ENCODE results near the gene MAPK13.

MAPK13 gene

DNA sequence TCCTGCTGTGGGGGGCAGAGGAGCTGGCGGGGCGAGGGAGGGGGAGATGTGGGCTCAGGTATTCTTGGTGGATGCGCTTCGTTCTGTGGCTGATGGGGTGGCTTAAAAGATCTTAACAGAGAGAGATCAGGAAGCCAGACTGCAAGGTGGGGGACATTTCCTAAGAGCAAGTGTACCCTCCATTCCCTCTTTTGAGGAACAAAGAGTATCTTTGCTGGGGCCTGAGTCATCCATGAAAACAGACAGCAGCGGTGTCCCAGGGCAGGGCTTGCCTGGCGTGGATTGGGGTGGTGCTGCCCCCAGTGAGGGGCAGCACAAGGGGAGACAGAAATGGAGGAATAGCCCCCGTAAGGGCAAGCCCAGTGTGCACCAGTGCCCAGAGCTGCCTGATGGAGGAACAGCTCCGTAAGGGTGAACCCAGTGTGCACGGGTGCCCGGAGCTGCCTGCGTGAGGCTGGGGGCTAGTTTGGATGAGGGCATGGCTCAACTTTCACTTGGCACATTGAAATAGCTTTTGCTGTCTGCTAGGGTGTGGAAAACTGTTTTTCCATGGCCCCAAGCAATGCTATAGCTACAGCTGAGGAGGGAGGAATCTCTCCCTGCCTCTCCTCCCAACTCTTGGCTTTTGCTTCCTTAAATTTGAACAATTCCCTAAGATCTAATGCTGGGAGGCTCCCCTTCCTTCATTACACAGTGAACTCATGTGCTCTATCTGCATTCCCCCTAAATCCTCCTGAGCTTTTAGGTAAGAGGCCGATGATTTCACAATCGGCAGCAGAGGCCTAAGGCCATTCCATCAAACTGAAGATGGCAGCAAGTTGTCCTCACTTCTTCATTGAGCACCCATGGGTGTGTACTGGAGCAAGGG is 12.9 kb downstream of the MAPK13 start:
- DNase-seq (ENCODE audit: low read depth in 1 of 2, low spot score in 1 of 2): no peak

DNA sequence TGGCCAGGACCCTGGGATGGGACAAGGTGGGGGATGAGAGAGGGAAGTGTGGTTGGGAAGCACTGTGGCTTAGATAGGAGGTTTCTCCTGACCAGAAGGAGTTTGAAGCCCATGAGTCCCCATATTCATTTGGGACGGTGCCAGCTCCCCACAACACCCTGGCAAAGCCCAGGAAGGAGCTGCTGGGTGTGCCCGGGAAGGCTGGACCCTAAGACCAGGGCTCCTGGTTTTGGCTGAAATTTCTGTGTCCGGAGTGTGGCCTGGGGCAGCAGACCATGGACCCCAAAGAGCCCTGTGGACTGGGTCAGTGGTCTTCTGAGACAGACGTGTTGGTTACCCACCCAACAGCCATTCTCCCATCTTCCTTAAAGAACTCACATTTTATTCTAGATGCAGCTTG is 15.2 kb downstream of the MAPK13 start:
- no peak for DNase-seq (ENCODE audit: low read depth in 1 of 2, low spot score in 1 of 2)

DNA sequence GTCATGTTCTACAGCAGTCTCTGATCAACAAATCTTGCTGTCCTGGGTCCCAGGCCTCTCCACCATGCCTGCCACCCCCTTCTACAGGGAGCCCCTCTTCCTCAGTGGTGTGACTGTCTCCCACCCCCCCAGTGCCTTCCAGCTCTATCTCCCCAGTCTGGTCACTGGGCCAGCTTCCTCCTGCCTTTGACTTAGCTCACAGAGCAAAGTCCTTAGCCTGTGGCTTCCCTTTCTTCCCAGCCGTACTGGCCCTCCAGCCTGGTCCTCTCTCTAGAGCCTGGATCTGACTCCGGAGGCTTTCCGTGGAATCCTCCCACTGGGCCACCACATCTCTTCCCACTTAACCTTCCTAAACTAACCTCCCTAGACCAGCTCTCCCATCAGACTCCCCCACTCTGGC is 17.0 kb downstream of the MAPK13 start:
- no peak for DNase-seq (ENCODE audit: low read depth in 1 of 2, low spot score in 1 of 2)

DNA sequence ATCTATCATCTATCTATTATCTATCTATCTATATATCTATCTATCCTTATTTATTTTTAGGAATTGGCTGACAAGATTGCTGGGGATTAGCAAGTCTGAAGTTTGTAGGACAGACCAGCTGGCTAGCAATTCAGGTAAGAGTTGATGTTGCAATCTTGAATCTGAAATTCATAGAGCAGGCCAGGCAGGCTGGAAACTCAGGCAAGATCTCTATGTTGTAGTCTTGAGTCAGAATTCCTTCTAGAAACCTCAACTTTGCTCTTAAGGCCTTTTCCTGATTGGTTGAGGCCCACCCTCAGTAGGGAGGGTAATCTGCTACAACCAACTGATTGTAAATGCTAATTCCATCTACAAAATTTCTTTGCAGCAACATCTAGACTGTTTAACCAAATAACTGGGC is 19.2 kb downstream of the MAPK13 start:
- no peak for DNase-seq (ENCODE audit: low read depth in 1 of 2, low spot score in 1 of 2)

DNA sequence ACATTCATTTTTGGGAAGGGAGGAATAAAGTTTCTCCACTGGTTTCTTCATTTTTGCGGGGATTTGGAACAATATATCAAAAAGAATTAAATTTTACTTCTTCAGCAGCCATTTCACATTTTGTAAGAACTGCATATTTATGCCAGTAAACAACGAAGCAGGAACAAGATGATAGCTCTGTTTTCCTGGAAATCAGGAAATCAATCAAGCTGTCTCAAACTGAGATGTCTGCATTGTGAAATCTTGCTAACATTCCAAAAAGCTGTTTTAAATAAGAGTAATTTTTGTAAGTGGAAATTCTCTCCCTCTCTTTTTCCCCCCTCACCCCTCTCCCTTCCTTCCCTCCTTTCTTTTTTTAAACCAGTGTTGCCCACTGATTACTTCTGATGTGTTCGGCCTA is 20.0 kb downstream of the MAPK13 start:
- no peak for DNase-seq (ENCODE audit: low read depth in 1 of 2, low spot score in 1 of 2)

DNA sequence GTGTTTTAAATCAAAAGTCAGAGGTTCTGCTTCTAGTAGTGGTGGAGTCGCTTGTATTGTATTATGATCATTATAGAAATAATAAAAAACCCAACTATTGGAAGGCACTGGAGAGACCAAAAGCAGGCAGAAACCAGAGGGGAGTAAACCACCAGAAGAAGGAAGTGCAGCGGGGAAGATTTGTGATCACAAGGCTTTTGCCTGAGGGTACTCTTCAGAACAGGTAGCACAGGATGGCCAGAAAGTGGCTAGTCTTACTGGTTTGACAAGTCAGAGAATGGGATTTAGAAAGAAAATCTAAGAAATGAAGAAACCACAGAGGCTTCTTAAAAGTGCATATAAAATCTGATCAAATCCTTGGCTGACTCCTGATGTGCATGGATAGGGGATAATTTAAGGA is 24.0 kb downstream of the MAPK13 start:
- no peak for DNase-seq (ENCODE audit: low read depth in 1 of 2, low spot score in 1 of 2)

DNA sequence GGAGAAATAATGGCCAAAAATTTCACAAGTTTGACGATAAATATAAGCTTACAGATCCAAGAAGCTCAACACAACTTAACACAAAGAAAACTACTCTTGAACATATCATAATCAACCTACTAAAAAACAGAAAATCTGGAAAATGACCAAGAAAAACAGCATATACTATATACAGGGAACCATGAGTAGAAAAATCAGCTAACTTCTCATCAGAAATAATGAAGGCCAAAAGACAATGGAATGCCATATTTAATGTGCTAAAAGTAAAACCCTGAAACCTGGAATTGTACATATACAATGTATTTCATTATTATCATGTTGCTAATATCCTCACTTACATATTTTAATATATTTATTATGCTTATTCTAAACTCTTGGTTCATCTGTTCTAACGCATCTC is 25.3 kb downstream of the MAPK13 start:
- DNase-seq (ENCODE audit: low read depth in 1 of 2, low spot score in 1 of 2): no peak

DNA sequence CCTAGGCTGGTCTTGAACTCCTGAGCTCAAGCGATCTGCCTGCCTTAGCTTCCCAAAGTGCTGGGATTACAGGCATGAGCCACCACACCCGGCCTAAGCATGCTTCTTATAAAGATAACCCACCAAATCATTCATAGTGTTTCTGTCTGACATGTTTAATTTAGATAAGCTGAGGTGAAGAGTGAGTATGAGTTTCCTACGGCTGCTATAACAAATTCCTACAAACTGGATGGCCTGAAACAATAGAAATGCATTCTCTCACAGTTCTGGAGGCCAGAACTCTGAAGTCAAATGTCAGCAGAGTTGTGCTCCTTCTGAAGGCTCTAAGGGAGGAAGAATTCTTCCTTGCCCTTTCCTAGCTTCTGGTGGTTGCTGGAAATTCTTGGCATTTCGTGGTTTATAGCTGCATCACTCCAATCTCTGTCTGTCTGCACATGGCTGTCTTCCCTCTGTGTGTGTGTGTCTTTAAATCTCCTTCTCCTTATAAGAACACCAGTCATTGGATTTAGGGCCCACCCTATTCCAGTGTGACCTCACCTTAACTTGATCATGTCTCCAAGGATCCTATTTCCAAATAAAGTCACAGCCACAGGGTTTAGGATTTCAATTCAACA is 29.9 kb downstream of the MAPK13 start:
- DNase-seq (ENCODE audit: low read depth in 1 of 2, low spot score in 1 of 2): no peak

DNA sequence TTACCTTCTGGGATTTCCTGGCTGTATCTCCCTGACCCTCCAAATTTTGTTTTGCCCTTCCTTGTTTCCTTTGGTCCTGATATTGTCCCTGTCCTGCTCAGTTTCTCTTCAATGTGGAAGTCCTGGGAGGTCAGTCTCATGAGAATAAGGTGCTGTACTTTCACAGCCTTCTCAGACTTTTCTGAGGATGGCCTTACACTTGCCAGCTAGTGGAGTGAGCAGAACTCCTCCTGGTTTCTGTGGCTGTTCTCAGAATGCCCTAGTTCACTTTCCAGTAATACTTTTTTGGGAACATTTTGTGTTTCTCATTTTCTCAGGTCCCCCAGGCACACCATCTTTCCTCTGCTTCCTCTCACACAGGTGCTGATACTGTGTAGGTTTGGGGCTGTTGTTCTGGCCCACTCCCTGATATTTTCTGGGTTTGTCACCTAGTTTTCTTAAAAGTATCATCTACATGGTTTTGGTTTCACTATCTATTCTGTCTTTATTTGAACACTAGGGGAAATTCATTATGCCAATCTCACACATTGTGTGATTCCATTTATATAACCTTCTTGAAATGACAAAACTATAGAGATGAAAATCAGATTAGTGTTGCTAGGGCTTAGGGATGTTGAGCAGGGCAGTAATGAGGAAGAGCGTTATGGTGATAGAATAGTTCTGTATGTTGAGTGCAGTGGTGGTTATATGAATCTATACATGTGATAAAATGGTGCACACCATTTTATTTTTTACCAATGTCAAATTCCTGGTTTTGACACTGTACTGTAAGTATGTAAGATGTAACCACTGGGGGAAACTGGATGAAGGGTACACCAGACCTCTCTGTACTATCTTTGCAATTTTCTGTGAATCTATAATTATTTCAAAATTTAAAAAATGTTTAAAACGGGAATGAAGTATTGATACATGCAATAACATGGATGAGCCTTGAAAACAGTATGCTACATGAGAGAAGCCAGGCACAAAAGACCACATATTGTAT is 39.0 kb downstream of the MAPK13 start:
- no peak for DNase-seq (ENCODE audit: low read depth in 1 of 2, low spot score in 1 of 2)

DNA sequence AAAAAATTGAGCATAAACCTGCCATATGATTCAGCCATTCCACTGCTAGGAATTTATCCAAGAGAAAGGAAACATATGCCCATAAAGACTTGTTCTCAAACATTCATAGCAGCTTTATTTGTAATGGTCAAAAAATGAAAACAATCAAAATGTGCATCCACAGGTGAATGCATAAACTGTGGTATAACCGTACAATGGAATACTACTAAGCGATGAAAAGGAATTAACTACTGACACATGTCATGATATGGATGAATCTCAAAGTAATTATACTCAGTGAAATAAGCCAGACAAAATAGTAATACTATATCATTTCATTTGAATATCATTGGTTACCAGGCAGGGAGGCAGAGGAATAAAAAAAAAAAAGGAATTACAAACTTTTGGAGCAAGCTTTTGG is 40.4 kb downstream of the MAPK13 start:
- no peak for DNase-seq (ENCODE audit: low read depth in 1 of 2, low spot score in 1 of 2)

DNA sequence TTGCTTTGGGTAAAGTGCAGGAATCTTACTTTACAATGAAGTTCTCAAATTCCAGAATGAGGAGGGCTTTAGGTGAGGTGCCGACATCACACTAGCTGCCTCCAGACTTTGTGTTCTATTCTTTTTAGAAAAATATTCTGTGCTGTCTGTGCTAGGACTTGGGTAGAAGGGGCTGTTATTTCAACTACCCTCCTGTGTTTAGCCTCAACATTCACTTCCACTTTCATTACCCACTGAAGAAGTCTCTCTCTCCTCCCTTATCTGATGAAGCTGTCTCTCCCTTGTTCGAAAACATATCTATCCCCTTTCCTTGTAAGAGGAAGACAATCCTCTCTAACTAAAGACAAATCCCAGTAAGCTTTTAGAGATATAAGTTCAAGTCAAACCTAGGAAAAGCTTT is 41.3 kb downstream of the MAPK13 start:
- DNase-seq (ENCODE audit: low read depth in 1 of 2, low spot score in 1 of 2): no peak

DNA sequence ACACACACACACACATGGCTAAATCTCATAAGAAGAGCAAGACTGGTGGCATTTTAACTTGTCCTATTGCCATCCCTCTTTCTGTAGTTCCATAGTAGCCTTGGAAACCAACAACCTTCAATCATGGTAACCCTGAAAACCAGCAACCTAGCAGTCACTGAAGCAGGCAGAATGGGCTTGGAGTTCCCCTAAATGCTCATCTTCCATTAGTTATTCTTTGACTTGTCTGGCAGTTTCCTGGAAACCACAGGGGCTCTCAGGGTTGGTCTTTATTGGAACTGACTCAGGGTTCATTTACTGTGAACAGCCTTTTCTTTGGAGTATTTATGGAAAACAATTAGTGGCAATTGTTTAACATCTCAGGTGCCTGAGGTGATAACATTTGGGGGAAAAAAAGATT is 46.9 kb downstream of the MAPK13 start:
- DNase-seq (ENCODE audit: low read depth in 1 of 2, low spot score in 1 of 2): no peak

DNA sequence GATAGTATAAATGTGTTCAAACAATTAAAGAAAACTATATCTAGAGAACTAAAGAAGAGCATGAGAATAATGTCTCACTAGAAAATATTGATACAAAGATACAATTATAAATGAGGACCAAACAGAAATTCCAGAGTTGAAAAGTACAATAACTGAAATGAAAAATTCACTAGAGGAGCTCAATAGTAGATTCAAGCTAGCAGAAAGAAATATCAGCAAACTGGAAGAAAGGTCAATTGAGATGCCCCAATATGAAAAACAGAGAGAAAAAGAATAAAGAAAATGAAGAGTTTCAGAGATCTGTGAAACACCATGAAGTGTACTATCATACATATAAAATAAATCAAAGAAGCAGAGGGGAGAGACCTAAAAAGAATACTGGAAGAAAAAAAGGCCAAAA is 48.2 kb downstream of the MAPK13 start:
- no peak for DNase-seq (ENCODE audit: low read depth in 1 of 2, low spot score in 1 of 2)

DNA sequence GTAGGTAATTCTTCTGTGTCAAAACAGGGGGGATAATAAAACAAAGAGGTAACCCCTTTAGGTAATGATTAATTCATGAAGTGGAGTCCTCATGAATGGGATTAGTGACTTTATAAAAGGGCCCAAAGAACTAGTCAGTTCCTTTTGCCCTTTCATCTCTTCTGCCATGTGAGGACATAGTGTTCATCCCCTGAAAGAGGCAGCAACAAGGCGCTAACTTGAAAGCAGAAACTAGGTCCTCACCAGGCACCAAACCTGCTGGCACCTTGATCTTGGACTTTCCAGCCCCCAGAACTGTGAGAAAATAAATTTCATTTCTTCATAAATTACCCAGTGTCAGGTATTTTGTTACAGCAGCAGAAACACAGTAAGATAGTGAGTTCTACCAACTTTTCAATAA is 49.8 kb downstream of the MAPK13 start:
- DNase-seq (ENCODE audit: low read depth in 1 of 2, low spot score in 1 of 2): no peak

DNA sequence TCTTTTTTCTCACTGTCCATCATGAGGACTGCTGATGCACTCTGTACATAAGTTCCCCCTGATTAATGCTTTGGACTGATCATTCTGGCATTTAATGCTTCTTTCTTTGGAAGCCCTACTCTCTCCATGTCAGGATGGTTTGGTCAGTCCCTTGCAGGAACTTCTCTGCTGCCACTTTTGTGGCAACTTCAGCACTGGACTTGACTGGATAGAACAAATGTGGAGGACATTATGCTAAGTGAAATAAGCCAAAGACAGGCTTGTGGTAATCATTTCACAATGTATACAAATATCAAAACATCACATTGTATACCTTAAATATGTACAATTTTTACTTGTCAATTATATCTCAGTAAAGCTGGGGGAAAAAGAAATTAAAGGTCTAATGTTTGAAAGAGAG is 54.0 kb downstream of the MAPK13 start:
- DNase-seq (ENCODE audit: low read depth in 1 of 2, low spot score in 1 of 2): no peak

DNA sequence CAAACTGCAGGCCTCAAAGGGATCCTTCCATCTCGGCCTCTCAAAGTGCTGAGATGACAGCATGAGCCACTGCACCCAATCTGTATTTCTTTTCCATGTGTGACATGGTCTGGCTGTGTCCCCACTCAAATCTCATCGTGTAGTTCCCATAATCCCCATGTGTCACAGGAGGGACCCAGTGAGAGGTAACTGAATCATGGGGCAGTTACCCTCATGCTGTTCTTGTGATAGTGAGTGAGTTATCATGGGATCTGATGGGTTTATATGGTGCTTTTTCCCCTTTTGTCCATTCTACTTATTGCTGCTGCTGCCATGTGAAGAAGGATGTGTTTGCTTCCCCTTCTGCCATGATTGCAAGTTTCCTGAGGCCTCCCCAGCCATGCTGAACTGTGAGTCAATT is 55.9 kb downstream of the MAPK13 start:
- DNase-seq (ENCODE audit: low read depth in 1 of 2, low spot score in 1 of 2): no peak

DNA sequence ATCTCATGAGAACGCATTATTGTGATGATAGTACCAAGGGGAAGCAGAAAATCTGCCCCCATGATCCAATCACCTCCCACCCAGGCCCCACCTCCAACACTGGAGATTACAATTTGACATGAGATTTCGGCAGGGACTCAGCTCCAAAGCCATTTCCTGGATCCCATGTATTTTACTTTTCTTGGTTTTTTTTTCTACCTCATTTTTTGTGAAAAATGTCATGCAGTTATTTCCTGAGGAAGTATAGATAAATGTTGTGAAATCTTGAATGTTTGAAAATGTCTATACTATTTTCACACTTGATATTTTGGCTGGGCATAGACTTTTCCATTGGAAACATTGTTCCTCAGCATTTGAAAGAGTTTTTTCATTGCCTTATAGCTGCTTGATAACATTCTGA is 57.1 kb downstream of the MAPK13 start:
- DNase-seq (ENCODE audit: low read depth in 1 of 2, low spot score in 1 of 2): no peak
